ENCODE data around the gene ACVRL1.

ACVRL1 gene

DNA sequence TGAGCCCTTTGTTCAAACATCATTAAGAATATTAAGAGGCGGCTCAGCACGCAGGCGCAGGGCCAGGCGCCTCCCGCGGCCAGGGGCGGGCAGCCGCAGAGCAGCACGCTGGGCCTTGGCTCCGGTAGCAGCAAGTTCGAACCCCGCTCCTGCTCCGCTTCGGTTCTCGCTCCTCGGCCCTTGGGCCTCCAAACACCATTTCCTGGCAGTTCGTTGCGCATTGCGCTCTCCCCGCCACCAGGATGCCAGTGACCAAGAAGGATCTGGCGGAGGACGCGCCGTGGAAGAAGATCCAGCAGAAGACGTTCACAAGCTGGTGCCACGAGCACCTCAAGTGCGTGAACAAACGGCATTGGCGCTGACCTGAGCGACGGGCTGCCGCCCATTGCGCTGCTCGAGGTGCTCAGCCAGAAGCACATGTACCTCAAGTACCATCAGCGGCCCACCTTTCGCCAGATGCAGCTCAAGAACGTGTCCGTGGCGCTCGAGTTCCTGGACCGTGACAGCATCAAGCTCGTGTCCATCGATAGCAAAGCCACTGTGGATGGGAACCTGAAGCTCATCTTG, 6.9 kb upstream of the ACVRL1 start:
- no peak for DNase-seq

DNA sequence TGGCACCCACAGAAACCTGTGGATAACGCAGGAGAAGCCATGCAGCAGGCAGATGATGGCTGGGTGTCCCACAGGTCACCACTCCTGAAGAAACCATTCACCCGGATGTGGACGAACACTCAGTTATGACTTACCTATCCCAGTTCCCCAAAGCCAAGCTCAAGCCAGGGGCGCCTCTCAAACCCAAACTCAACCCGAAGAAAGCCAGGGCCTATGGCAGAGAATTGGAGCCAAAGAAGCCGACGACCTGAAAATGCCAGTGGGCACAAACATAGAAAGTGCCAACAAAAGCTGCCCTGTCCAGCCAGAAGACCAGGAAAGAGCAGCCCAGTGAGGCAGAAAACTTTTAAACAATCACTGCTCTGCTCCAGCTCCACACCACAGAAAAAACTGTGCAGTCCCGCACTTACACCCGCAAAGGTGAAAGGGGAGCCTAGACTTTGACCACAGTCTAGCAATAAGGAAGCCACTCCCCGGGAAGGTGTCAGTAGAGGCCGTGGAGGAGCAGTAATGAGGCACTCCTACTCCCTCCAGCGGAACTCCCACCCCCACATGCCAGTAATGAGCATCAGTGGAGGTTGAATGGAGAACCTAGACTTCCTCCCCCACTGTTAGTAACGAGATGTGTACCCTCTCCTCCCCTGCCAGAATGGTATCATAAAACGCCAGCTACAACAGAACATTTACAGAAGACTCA, 6.0 kb upstream of the ACVRL1 start:
- no peak for DNase-seq

DNA sequence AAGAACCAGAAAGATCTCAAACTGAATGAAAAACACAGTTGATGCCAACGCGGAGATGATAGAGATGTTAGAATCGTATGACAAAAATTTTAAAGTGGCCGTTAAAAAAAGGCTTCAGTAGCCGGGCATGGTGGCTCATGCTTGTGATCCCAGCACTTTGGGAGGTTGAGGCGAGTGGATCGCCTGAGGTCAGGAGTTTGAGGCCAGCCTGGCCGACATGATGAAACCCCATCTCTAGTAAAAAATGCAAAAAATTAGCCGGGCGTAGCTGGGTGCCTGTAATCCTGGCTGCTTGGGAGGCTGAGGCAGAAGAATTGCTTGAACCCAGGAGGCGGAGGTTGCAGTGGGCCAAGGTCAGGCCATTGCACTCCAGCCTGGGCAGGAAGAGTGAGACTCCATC, 5.4 kb upstream of the ACVRL1 start:
- no peak for DNase-seq

DNA sequence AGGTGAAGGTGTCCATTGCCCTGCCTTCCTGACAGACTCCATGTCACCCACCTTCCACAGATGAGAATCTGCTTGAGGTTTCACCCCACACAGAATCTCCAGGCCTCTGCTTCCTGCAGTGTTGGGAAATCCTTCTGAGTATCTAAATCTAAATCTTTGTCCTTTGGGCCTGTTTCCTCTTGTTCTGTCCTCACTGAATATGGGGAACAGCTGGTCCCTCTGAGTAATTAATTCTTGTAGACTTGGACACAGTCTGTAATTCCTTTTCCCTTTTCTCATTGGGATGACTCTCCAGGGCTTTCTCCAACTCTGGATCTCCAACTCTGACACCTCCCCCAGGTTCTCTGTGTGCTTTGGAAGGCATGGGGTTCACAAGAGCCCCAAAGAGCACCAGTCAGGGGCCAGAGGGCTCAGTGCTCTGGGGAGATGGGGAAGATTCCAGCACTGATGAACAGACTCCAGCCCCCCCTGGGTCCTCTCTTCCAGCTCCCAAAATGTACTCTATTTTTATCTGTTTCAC, 2.3 kb upstream of the ACVRL1 start:
- no peak for DNase-seq

DNA sequence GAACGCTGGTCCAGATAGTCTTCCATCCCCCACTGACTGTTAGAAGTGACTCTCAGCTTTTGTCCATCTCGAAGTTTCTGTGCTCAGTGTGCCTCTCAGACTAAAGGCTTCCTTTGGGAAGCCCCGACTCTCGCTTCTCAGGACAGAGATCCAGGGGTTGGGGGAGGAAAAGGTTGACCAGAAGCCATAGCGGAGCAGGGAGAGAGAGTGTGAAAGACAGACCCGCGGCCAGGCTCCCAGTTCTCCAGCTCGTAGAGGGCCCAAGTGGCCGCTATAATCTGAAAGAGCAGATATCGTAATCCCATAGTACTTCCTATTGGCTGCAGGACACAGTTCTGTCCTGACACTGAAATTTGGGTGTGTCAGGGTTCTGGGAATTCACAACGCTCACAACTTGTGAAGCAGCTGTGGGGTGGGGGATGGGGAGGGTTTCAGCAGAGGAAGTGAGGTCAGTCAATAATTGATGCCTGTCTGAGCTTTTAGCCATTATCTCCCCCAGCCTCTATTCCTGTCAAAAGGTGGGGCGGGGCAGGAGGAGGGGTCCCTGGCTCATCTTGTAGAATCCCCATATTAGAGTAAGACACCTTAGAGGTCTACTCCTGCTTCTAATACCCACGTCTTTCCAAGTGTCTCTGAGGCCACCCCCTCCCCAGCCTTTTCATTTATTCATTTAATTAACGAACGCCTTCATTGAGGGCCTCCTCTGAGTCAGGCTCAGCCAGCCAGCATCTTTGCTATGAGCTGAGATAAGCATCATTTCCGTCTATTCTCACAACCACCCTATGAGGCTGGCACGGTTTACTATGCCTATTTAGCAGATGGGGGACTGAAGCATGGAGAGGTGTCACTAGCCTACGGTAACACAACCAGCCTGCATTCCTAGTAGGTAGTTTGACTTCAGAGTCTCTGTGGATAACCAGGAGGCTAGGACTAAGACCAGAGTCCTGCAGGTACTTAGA, 1.6 kb upstream of the ACVRL1 start:
- no peak for DNase-seq

DNA sequence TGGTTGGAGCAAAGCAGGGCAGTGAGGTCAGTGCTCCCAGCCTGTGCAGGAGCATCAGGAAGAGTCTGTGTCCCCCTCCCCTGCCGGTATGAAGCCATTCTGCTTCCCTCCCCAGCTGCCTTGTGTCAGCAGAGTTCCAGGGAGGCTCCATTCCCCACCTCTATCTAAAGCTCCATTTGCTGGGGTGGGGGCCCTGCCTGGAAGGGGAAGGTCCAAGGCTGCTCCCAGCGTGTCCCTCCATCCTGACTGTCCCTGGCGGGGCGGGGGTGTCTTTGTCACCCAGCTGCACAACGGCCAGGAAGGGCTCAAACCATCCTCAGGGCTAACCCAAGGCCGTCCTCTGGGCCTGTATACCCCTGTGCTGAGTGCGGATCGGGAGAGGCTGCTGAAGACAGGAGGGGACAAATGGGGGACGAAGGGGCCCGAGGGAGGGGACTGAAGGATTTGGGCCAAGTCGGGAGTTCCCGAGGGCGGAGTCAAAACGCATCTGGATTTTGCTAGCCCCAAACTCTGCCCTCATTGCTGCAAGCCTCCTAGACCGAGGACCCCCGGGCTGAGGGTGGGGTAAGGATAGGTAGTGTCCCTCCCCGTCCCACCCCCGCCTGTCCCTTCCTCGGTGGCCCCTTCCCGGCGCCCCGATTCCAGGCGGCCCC, 748 bp upstream of the ACVRL1 start:
- DNase-seq = no peak

DNA sequence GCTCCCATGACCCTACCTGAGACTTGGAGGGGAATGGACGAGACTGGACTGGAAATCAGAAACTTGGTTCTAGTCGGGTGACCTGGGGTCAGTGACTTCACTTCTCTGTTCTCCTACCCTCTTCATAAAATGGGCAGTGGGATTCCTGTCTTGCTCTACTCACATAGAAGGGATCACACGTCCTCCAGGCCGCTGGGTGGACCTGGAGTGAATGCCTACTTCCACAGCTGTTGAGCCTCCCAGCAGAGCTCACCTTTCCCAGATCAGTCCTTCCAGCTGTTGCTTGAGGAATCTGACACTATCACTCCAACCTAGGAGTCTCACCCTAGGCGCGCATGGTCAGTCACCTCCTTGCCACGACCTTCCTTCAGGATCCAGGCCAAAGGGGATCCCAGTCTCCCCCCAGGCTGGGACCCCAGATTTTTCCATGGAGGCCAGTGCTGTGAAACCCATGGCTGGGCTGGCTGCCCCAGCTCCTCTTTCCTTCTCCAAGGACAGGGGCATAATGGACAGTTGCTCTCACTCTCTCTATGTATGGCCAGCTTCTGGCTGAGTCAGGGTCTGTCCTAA, 637 bp downstream of the ACVRL1 start:
- no peak for DNase-seq

DNA sequence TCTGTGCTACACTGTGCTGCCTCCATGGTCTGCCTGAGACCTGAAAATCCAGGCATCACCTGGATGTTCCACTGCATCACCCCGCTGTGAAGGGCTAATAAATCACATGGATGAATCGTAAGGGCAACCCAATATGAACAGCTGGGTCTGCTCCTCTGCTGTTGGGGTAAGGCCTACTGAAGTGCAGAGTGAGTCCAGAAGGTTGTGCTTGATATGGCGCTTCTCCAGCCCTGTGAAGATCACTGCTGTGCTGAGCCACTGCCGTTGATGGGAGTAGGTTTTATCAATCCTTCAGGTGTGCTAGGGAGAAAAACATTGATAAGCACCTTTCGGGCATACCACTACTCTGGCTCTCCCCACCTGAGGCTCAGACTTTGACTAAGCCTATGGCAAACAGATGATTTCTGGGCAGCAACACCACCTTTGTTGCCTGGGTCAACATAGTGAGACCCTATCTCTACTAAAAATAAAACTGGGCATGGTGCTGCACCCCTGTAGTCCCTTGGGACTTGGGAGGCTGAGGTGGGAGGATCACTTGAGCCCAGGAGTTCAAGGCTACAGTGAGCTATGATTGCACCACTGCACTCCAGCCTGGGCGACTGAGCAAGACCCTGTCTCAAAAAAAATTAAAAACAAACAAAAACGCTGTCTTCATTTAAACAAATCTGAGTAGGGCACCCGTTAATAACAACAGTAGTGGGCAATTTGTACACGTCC, 1.7 kb downstream of the ACVRL1 start:
- DNase-seq = no peak

DNA sequence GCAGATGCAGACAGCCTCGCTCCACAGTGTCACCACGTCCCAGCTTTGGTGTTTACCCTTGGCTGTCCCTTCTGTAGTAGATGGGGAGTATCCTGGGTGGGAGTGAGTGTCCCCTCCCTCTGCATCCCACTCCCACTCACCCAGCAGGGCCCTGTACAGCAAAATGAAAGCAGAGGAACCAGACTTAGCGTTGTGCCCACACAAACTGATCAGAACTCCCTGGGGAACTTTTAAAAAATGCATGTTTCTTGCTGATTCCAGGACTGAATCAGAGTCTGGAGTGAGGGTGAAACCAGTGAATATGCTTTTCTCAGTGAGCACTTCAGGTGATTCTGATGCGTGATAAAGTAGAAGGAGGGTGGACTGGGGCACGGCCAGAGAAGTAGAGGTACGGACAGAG, 2.9 kb downstream of the ACVRL1 start:
- no peak for DNase-seq

DNA sequence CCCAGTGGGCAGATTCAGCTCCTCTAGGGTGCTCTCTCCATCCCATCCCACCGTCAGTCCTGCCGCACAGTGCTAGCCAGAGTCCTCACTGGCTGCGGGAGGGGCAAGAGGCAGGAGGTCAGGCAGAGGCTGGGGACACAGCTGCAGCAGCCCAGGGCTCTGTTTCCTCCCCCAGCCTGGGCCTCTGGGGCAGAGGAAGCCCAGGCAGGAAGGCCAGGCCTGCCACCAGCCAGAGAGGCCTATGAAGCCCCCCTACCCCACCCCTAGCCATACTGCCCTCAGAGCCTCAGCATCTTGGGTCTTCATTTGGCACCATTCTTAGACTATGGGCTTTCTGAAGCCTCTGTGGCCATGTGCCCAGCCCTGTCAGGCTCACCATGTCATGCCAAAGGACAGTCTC, 3.4 kb downstream of the ACVRL1 start:
- no peak for DNase-seq

DNA sequence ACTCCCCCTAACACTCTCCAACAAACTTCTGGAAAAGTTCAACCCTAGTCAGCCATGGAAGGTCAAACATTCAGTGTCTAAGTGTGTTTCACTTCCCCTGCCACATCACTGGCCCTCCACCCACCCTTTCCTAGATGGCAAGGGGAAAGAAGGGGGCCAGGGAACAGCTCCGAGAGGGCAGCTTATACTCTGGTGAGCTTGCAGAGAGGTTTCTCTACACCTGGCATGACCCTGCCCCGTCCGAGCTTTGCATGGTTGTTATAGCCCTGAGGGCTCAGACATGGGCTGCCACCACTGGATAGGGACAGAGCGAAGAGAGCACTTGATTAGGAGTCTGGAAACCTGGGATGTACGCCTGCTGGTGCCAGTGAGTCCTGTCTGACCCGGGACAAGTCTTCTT, 4.0 kb downstream of the ACVRL1 start:
- DNase-seq = no peak

DNA sequence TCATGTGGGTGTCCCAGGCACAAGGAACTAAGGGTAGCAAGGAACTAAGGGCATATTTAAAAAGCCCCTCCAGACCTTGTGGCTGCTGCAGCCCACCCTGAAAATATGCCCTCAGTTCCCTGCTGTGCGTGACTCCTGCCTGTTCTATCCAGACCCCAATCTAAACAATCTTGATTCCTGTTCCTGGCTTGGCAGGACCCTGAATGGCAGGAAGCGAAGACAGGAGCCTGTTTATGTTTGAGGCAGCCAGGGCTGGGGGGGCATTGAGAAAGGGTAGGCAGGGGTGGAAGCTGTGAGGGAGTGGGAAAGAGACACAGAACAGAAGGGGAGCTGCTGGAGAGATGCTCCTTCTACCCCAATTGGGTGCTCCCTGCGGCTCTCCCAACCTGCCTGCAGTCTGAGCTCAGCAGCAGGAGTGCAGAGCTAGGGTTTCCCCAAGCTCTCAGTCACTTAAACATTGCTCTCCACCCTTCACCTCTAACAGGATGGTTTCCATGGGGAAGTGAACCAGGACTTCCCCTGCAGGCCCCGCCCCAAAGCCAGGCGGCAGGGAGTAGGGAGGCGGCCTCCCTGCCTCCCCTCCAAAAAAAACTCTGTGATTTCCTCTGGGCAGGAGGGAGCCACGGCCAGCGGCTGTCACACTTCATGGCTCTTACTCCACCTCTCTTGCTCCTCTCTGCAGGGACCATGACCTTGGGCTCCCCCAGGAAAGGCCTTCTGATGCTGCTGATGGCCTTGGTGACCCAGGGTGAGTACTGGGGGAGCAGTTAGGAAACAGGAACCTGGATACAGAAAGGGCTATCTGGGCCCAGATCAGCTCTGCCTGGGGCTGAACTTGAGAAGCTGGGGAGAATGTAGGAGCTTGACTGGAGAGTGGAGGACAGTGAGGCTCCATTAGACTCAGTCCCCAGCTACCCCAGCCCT, 4.7 kb downstream of the ACVRL1 start:
- no peak for DNase-seq

DNA sequence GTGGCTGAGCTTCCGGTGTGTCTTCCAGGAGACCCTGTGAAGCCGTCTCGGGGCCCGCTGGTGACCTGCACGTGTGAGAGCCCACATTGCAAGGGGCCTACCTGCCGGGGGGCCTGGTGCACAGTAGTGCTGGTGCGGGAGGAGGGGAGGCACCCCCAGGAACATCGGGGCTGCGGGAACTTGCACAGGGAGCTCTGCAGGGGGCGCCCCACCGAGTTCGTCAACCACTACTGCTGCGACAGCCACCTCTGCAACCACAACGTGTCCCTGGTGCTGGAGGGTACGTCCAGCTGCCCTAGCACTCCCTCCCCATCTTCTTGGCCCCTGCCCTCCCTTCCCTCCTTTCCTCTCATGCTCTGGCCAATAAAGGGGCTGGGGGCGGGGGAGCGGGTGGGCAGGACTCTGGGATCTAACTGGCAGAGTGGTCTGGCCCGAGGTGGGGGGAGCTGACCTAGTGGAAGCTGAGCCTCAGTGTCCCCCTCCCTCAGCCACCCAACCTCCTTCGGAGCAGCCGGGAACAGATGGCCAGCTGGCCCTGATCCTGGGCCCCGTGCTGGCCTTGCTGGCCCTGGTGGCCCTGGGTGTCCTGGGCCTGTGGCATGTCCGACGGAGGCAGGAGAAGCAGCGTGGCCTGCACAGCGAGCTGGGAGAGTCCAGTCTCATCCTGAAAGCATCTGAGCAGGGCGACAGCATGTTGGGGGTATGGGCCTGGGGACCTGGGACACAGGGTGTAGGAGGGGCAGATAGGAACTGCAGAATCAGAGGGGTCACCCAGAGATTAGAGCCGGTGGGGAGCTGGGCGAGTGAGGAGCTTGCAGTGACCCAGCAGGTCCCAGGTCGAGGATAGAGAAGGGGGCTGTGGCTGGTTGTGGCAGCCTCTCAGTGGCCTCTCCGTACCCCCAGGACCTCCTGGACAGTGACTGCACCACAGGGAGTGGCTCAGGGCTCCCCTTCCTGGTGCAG, 6.0 kb downstream of the ACVRL1 start:
- DNase-seq = peak; percentile 34

DNA sequence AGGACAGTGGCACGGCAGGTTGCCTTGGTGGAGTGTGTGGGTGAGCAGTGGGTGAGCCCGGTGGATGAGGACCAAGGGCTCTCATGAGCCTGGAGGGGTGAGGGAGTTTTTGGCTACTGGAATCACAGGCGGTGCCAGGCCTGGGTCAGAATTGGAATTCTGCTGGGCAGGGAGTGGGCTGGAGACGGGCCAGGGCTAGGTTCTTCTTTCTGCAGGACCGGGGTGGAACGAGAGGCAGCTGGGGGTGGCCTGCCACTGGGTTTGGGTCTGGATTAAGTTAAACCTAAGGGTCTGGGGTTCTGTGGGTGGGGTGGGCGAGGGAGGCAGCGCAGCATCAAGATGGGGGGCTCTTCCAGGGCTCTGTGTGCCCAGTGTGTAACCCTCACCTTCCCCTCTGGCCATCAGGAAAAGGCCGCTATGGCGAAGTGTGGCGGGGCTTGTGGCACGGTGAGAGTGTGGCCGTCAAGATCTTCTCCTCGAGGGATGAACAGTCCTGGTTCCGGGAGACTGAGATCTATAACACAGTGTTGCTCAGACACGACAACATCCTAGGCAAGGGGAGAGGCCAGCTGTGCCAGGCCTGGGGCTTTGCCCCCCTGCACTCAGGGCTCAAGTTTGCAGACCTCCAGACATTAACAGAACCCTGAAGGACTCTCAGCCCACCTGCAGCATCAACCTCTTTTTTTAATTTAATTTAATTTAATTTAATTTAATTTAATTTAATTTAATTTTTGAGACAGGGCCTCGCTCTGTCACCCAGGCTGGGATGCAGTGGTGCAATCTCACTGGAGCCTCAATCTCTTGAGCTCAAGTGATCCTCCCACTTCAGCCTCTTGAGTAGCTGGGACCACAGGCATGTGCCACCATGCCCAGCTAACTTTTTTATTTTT, 7.0 kb downstream of the ACVRL1 start:
- no peak for DNase-seq

DNA sequence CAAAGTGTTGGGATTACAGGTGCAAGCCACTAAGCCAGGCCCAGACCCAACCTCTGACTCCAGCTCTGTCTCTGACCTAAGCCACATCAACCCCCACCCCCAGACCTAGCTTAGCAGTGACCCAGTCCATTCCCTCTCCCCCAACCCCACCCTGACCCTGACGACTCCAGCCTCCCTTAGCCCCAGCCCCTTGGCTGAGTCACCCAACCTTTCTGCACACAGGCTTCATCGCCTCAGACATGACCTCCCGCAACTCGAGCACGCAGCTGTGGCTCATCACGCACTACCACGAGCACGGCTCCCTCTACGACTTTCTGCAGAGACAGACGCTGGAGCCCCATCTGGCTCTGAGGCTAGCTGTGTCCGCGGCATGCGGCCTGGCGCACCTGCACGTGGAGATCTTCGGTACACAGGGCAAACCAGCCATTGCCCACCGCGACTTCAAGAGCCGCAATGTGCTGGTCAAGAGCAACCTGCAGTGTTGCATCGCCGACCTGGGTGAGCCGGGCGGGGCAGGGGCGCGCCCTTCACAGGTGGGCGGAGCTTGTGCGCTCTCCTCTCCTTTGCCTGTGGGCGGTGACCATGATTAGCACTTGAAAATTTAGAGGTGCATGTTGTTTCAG, 7.8 kb downstream of the ACVRL1 start:
- DNase-seq = no peak

DNA sequence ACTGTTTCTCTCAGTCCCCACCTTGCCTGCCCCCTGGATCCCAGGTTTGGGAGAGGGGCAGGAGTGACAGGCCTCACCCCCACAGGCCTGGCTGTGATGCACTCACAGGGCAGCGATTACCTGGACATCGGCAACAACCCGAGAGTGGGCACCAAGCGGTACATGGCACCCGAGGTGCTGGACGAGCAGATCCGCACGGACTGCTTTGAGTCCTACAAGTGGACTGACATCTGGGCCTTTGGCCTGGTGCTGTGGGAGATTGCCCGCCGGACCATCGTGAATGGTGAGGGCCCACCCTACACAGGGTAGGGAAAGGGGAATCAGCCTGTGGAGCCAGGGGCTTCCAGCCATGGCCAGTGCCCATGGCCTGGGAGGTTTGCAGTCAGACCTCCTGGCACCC, 8.6 kb downstream of the ACVRL1 start:
- no peak for DNase-seq

DNA sequence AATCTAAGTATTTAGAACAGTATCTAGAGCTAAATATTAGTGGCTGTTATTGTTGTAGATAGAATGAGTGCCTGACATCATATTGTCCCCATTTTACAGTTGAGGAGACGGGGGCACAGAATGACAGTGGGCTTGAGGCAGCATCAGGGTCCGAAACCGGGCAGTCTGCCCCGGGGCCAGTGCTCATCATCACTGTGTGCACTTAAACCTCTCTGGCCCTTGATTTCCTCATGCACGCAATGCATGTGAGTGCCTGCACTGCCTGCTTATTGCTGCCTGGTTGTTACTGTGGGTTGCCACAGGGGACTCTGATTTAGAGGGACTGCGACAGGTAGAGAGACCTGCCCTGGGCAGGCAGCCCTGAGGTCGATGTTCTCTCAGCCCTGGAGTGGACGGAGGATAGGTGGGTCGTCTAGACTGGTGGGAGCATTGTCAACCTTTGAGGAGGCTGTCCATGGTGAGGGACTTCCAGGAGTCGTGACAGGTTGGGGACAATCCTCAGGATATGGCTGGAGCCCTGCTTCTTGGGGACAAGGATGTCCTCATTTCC, 9.8 kb downstream of the ACVRL1 start:
- DNase-seq = no peak
